Spleen (tissue), 11 donors: ENCODE data around the gene LRP10. TPM values are rescaled to one million over a fixed set of nuclear protein-coding genes. Genes with fewer than 3 reads are reported as not detected.

ENCODE experiments used
- DNase-seq: peaks from one replicate; pipeline ENCODE4 v3.0.0-alpha.2; 2020
- H3K27ac ChIP-seq, 8 donors: fragments of 200-600 bp; sonication (generic) in 7 of 8; 1 replicate in 4 of 8; 2 replicates in 4 of 8; pipeline versions ENCODE4 v1.5.0 to v1.8.0; 2016 to 2021; ENCODE audit warnings: inconsistent platforms in 4 of 8, mild to moderate bottlenecking in 4 of 8, moderate library complexity in 1 of 8
- H3K27me3 ChIP-seq, 7 donors: fragments of 200-600 bp; sonication (generic) in 6 of 7; replicated peaks in 1 of 7; 1 replicate in 4 of 7; 2 replicates in 3 of 7; pipeline versions ENCODE4 v1.5.0 to v1.8.0; 2016 to 2021; ENCODE audit warnings: inconsistent platforms in 3 of 7, mild to moderate bottlenecking in 1 of 7
- H3K36me3 ChIP-seq, 6 donors: fragments of 200-600 bp; sonication (generic) in 5 of 6; 1 replicate in 4 of 6; 2 replicates in 2 of 6; pipeline versions ENCODE4 v1.5.0 to v1.8.0; 2016 to 2021; ENCODE audit warnings: inconsistent platforms in 2 of 6
- H3K4me1 ChIP-seq, 6 donors: fragments of 200-600 bp; sonication (generic) in 5 of 6; 1 replicate in 3 of 6; 2 replicates in 3 of 6; pipeline versions ENCODE4 v1.5.0 to v1.8.0; 2016 to 2021; ENCODE audit warnings: inconsistent platforms in 3 of 6
- H3K4me3 ChIP-seq, 8 donors: fragments of 200-600 bp; sonication (generic) in 7 of 8; 1 replicate in 4 of 8; 2 replicates in 4 of 8; pipeline versions ENCODE4 v1.5.0 to v1.8.0; 2016 to 2021; ENCODE audit warnings: inconsistent platforms in 4 of 8, mild to moderate bottlenecking in 4 of 8, moderate library complexity in 2 of 8
- H3K9me3 ChIP-seq, 8 donors: fragments of 200-600 bp; sonication (generic) in 7 of 8; 1 replicate in 4 of 8; 2 replicates in 4 of 8; pipeline versions ENCODE4 v1.5.0 to v1.8.0; 2016 to 2021; ENCODE audit warnings: inconsistent platforms in 4 of 8
- CTCF ChIP-seq, 11 experiments: fragments of 200-600 bp in 7 of 11; fragments of 450-650 bp in 4 of 11; sonication (generic) in 4 of 11; IDR thresholded peaks in 8 of 11; conservative IDR thresholded peaks in 3 of 11; 1 replicate in 7 of 11; 2 replicates in 4 of 11; pipeline versions ENCODE4 v1.4.0 to v1.8.0; 2016 to 2021; ENCODE audit warnings: antibody characterized with exemption in 11 of 11, inconsistent platforms in 4 of 11, mild to moderate bottlenecking in 1 of 11
- POLR2A ChIP-seq, 3 donors: fragments of 450-650 bp; IDR thresholded peaks; one replicate each; pipeline ENCODE4 v1.5.1; 2017; ENCODE audit warnings: antibody characterized with exemption in 3 of 3, mild to moderate bottlenecking in 1 of 3
- POLR2AphosphoS5 ChIP-seq, 3 donors: sonication (generic); formaldehyde crosslinking; IDR thresholded peaks; one replicate each; pipeline ENCODE4 v1.5.1; 2017; ENCODE audit warnings: antibody characterized with exemption in 3 of 3
- WGBS, 5 donors: extraction: QIAGEN DNeasy Blood & Tissue Kit in 3 of 5; methylation state at CpG; one replicate each; pipeline versions ENCODE4 v1.1.5 to v1.1.7; 2013 to 2018; 5-methylcytosine and 5-hydroxymethylcytosine counted together
- intact Hi-C: fragments of 100-400 bp; cut with DNase I; formaldehyde crosslinking; loops from one replicate; pipeline ENCODE4 v1.15.0; 2023; ENCODE audit warnings: low total_unique reads
- polyA plus RNA-seq, 3 donors: library from polyadenylated mRNA; stranded (reverse); fragments of 200-250 nt; gene quantifications; one replicate each; pipeline ENCODE4 v1.2.1, GENCODE V29; 2013
- total RNA-seq, 7 donors: library from RNA; depleted of rRNA in 3 of 7; stranded (reverse); fragments of >200 nt in 3 of 7; fragmentation: NEBNext Ultra II Directional in 4 of 7; extraction: Animal tissue kit (Norgen Biotek cat#: 25700) in 4 of 7; gene quantifications; one replicate each; pipeline versions ENCODE4 v1.1.0 to v1.2.1, GENCODE V29; 2016 to 2021
- donor health status: healthy with polysubstance abuse.
- donor health status: DM: no; HTN: no; CAD: no; lungs with moderate emphysema.
- donor health status: DM: no; HTN: no; CAD: no.
- donor health status: Bipolar disorder and iron deficiency.
- donor health status: healthy.
- donor health status: DM: no; HTN: no; CAD: no.
- donor health status: DM: yes; HTN: yes; CAD: no.

Gene LRP10
- total and polyA plus RNA-seq, 10 donors = 7.9 to 205 (median 105) TPM

GRCh38 chr14:22893706-22894105 lies 22.2 kb downstream of the LRP10 start:
- no peaks in the 10 kb centered on the region for H3K9me3 ChIP-seq
- no peak overlapping the region for H3K4me3 ChIP-seq
- no peaks in the 10 kb centered on the region for H3K27me3 ChIP-seq
- no peak for DNase-seq
- WGBS, 5 donors = 82 to 92% (median 88%) methylated on average over 4 of the region's 4 CpGs
- no peak overlapping the region for H3K27ac ChIP-seq
- no peak for TF ChIP-seq POLR2AphosphoS5 (IDR thresholded peaks at IDR 0.05)
- no peak for TF ChIP-seq POLR2A (IDR thresholded peaks at IDR 0.05)
- TF ChIP-seq CTCF (IDR thresholded peaks at IDR 0.05 in 8 of 11, conservative IDR thresholded peaks at IDR 0.05 in 3 of 11) = no peak
- intact Hi-C loops = no loop called here
- peaks cover 0 to 10% (median 6%) of the 10 kb centered on the region in 6 donors for H3K4me1 ChIP-seq
- H3K36me3 ChIP-seq = peaks cover 0 to 46% (median 0%) of the 10 kb centered on the region in 6 donors

GRCh38 chr14:22895402-22895801 lies 23.9 kb downstream of the LRP10 start:
- no peak for DNase-seq
- no peak for TF ChIP-seq CTCF (IDR thresholded peaks at IDR 0.05 in 8 of 11, conservative IDR thresholded peaks at IDR 0.05 in 3 of 11)
- no peak for TF ChIP-seq POLR2AphosphoS5 (IDR thresholded peaks at IDR 0.05)
- no peak for TF ChIP-seq POLR2A (IDR thresholded peaks at IDR 0.05)
- Histone ChIP-seq H3K4me3 (no peak overlapping the region), H3K36me3 (peaks cover 0 to 61% (median 5%) of the 10 kb centered on the region in 6 donors), H3K27me3 (no peaks in the 10 kb centered on the region), H3K4me1 (peaks cover 0 to 10% (median 4%) of the 10 kb centered on the region in 6 donors), H3K9me3 (no peaks in the 10 kb centered on the region), H3K27ac (no peak overlapping the region)
- intact Hi-C loops = no loop called here
- WGBS, 5 donors = 81 to 100% (median 94%) methylated on average over 1 of the region's 1 CpG

- 65 to 84% (median 78%) methylated on average over 5 of the region's 5 CpGs for WGBS, 5 donors
- Histone ChIP-seq H3K27me3 (no peaks in the 10 kb centered on the region), H3K9me3 (no peaks in the 10 kb centered on the region), H3K4me3 (no peak overlapping the region), H3K27ac (no peak overlapping the region), H3K4me1 (peaks cover 0 to 14% (median 6%) of the 10 kb centered on the region in 6 donors), H3K36me3 (peaks cover 0 to 71% (median 15%) of the 10 kb centered on the region in 6 donors)
- DNase-seq = no peak
- TF ChIP-seq POLR2AphosphoS5 (IDR thresholded peaks at IDR 0.05) = no peak
- no peak for TF ChIP-seq POLR2A (IDR thresholded peaks at IDR 0.05)
- no peak for TF ChIP-seq CTCF (IDR thresholded peaks at IDR 0.05 in 8 of 11, conservative IDR thresholded peaks at IDR 0.05 in 3 of 11)
- intact Hi-C loops = no loop called here
Measured at GRCh38 chr14:22896356-22896755, 24.8 kb downstream of the LRP10 start.

GRCh38 chr14:22896760-22897159 lies 25.2 kb downstream of the LRP10 start:
- no peak overlapping the region for H3K27ac ChIP-seq
- WGBS, 5 donors = 82 to 93% (median 91%) methylated on average over 3 of the region's 3 CpGs
- H3K36me3 ChIP-seq = peaks cover 0 to 75% (median 19%) of the 10 kb centered on the region in 6 donors
- H3K4me1 ChIP-seq = peaks cover 0 to 14% (median 6%) of the 10 kb centered on the region in 6 donors
- H3K27me3 ChIP-seq = no peaks in the 10 kb centered on the region
- intact Hi-C loops = no loop called here
- no peak overlapping the region for H3K4me3 ChIP-seq
- no peak for DNase-seq
- TF ChIP-seq POLR2A (IDR thresholded peaks at IDR 0.05) = no peak
- no peak for TF ChIP-seq CTCF (IDR thresholded peaks at IDR 0.05 in 8 of 11, conservative IDR thresholded peaks at IDR 0.05 in 3 of 11)
- TF ChIP-seq POLR2AphosphoS5 (IDR thresholded peaks at IDR 0.05) = no peak
- no peaks in the 10 kb centered on the region for H3K9me3 ChIP-seq
